ENCODE results near the gene PRR20A.
"Not testable (repeated sequence)": the region's sequence is repeated elsewhere in the genome, so short reads cannot be mapped to it uniquely, and the experiment has no call there.

PRR20A gene

DNA sequence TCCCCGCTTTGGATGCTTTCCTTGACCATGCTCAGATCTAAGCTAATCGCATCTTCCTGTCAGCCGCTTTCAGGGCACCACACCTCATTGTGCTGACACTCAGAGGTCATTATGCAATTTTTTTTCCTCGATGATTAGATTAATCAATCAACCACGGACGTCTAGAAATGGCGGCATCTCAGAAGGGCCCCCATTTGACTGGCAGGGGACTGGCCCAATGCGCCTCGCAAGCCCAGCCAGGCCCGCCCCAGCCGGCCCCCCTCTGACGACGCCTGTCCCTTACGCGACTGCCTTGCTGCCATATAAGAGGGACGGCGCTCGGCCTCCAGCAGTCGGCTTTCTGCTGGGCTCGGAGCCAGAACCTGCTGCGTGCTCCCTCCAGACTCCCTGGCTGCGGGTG is 26.2 kb downstream of the PRR20A start, which contains the start of gene PRR20E:
PRR20E (plus strand) TSS at position 301 of the 400 bp plus-strand sequence. CDS start 387 bp downstream, outside the sequence.
- not testable (repeated sequence) for H3K36me3 ChIP-seq (ENCODE audit: control insufficient read depth, insufficient read depth, low read length); H3K9me3 ChIP-seq (ENCODE audit: control insufficient read depth, insufficient read depth, low read length); H3K4me1 ChIP-seq (ENCODE audit: control insufficient read depth, insufficient read depth, low read length); H3K4me3 ChIP-seq (ENCODE audit: low read depth, low read length); H3K27me3 ChIP-seq (ENCODE audit: control insufficient read depth, insufficient read depth, low read length); H3K9ac ChIP-seq (ENCODE audit: low read depth, low read length)

DNA sequence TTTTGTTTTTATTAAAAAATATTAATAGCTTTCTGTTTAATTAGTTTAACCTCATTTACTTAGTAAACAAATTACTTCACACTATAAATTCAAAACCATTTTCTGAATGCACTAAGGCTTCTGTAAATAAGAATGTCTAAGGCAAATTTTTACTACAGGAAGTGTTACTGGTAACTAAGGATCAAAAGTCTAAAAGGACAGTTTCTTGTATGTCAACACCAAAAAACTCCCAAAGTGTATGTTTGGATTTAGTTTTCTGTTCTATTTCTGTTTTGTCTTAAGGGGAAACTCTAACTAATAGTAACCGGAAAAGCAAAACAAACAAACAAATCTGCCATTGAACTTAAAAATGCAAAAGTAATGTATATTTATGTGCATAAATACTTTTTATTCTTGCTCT is 50.9 kb downstream of the PRR20A start:
- Histone ChIP-seq H3K27me3 (ENCODE audit: control insufficient read depth, insufficient read depth, low read length) (no peaks in the 10 kb centered on the region), H3K4me1 (ENCODE audit: control insufficient read depth, insufficient read depth, low read length) (no peaks in the 10 kb centered on the region), H3K36me3 (ENCODE audit: control insufficient read depth, insufficient read depth, low read length) (no peaks in the 10 kb centered on the region), H3K9ac (ENCODE audit: low read depth, low read length) (no peak overlapping the region), H3K4me3 (ENCODE audit: low read depth, low read length) (no peak overlapping the region), H3K9me3 (ENCODE audit: control insufficient read depth, insufficient read depth, low read length) (no peaks in the 10 kb centered on the region)

Measured in iPS-15b (cell line).